PC-9 (cell line): ENCODE data around the gene DAPK2.

ENCODE experiments used
- EZH2 ChIP-seq: fragments of 200-600 bp; sonication (generic); IDR thresholded peaks from 2 replicates; pipeline ENCODE4 v1.8.0; 2017; ENCODE audit warnings: antibody characterized with exemption, low read depth
- TF ChIP-seq, protein P1 (sequence below): fragments of 200-600 bp; sonication (generic); conservative IDR thresholded peaks from 2 replicates; pipeline ENCODE4 v1.6.1; 2017; ENCODE audit warnings: mixed run types, antibody characterized with exemption, mild to moderate bottlenecking, moderate library complexity

DNA sequence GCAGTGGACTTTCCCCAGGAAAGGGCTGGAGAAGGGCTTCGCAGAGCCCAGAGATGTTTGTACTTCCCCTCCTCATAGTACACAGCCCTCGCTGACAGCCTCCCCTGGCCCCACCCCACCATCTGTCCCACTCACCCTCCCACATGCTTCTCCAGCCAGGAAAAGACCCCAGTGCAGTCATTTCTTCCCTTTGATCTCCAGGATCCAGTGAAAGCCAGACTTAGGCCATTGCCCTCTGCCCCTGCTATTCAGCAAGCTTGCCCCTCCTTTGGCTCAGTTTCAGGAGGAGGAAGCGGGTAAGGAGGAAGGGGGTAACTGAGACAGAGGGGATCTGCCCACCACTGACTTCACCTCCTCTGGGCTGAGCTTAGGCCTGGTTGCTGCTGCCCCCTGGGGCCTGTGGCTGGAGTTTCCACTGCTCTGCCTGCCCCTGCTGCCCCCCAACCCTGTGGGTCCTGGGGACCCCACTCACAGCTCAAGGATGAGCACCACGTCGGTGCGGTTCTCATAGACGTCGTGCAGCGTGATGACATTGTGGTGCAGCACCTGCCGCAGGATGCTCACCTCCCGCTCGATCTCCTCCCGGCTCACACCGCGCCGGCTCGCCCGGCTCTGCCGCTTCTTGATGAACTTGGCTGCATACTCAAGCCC, 63.1 kb downstream of the DAPK2 start:
- TF ChIP-seq, protein P1, sequence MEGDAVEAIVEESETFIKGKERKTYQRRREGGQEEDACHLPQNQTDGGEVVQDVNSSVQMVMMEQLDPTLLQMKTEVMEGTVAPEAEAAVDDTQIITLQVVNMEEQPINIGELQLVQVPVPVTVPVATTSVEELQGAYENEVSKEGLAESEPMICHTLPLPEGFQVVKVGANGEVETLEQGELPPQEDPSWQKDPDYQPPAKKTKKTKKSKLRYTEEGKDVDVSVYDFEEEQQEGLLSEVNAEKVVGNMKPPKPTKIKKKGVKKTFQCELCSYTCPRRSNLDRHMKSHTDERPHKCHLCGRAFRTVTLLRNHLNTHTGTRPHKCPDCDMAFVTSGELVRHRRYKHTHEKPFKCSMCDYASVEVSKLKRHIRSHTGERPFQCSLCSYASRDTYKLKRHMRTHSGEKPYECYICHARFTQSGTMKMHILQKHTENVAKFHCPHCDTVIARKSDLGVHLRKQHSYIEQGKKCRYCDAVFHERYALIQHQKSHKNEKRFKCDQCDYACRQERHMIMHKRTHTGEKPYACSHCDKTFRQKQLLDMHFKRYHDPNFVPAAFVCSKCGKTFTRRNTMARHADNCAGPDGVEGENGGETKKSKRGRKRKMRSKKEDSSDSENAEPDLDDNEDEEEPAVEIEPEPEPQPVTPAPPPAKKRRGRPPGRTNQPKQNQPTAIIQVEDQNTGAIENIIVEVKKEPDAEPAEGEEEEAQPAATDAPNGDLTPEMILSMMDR: no peak
- no peak for TF ChIP-seq EZH2
